ENCODE results near the gene GPC6.
"Not testable (repeated sequence)": the region's sequence is repeated elsewhere in the genome, so short reads cannot be mapped to it uniquely, and the experiment has no call there.

Gene GPC6

DNA sequence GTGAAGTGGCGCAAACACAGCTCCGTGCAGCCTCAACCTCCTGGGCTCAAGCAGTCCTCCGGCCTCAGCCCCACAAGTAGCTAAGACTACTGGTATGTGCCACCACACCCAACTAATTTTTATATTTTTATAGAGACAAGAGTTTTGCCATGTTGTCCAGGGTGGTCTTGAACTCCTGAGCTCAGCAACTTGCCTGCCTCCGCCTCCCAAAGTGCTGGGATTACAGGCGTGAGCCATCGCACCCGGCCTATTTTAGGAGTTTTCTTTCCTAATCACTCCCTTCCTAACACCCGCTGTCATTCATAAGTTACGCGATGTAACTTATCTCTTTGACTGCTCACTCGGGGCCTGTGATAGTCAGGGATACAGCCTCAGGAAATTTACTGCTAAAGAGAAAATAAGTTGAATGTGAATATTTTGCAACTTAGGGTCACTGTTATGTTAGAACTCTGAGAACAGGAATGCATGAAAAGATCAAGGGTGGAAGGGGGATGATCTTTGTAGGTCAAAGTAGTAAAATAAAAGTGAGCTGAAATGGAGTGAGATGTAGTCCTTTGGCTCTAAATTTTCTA is 1112.6 kb downstream of the GPC6 start:
- DNase-seq = no peak

DNA sequence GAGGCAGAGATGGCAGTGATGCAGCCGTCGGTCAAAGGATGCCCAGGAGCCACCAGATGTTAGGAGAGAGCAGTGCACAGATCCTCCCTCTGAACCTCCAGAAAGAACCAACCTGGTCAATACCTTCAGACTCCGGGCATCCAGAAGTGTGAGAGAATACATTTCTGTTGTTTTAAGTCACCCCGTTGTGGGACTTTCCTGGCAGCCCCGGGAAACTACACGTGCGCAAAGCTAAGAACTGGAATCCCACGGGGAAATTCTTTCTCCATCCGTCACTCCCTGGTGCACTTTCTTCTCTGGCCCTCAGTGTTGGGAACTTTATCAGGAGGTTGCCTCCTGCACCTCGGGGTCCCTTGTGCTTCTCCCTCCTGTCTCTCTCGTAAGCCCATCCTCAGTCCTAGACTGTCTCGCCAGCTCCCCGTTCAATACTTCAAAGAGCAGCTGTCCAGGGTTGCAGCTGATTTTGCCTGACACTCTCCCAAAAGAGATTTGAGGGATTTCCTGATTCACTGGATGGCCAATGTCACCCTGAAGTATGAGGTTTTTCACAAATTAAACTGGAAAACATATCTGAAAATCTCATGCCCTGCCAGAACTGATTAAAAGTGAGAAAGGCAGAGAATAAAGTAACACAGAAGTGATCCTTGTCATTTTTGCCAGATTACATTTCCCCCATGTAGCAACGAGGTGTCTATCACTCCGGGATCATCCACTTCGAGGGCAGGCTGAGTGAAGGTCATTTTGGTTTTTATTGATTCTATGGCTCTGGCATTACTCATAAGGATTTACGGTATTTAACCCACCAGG is 1116.0 kb downstream of the GPC6 start:
- no peak for DNase-seq

DNA sequence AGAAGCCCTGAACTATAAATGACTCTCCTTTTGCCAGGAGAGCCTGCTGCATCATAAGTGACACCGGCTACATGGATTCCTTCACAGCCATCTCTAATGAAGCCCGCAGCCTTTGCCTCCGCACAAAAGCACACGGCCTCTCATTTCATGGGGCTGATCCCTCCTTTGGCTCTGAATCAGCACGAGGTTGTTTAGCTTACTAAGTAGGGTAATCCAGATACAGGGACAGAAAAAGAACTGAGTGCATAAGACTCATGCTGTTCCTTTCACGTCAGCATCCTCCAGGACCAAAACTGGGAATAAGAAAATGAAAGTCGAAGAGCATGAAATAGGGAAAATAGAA is 1116.6 kb downstream of the GPC6 start:
- DNase-seq = no peak

DNA sequence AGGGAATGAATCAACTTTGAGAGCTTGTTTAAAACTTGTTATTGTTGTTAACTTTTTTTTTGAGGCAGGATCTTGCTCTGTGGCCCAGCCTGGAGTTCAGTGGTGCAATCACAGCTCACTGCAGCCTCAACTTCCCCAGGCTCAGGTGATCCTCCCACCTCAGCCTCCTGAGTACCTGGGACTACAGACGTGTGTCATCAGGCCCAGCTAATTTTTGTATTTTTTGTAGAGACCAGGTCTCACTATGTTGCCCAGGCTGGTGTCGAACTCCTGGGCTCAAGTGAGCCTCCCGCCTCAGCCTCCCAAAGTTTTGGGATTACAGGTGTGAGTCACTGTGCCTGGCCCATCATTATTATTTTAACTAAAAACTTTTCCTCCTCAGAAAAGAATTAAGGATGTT is 1117.1 kb downstream of the GPC6 start:
- DNase-seq = not testable (repeated sequence)

DNA sequence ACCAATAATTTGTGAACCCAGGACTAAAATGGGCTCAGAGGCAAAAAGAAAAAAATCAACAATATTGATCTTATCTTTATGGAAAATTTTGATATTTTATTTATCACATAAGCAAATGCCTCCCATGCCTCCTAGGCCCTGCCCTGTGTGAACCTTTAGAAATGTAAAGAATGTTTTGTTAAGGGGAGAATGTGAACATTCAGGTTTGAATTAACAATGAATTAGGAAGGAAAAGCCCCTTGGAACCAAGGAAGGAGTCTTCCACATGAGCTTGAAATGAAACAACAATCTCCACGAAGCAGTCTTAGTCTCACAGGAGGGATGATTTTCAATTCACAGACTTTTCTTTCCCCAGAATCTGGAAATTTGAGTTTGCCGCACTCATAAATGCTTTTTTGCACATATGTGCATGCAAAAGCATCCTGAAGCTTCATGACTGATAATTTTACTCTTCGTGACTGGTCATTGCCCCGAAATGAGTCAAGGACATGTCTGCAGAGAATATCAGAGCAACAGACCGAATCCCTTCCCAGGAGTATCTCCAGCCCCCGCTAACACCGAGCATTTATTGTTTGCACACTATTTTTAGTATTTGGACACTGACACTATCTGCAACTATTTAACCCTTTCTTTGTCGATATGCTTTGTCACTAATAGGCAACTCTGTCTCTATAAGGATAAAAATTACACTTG is 1117.7 kb downstream of the GPC6 start:
- no peak for DNase-seq

DNA sequence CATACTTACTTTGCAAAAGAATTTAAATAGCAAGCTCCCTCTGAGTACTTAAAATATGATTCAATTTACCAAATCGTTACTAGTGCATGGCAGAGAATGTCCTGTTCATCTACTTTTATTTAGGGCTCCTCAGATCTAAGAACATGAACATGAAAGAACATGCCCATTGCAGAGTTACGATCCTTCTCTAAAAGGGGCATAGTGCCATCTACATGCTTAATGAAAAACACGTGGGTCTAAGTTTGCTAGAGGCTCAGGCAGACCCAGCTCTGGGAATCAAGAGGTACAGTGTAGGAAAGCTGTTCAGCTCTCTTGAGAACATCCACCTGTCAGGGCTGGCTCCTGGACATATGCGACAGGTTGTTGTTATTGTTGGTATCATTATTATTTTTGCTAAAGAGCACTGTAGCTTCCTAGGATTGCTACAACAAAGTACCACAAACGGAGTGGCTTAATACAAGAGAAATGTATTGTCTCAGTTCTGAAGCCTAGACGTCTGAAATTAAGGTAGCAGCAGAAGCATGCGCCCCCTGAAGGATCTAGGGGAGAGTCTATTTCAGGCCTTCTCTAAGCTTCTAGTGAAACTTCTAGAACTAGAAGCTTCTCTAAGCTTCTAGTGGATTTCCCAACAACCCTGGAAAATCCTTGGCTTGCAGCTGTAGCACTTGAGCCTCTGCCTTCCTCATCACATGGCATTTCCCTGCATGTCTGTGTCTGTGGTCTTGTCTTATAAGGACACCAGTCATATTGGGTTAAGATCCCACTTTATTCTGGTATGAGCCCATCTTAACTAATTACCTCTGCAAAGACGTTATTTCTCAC is 1119.0 kb downstream of the GPC6 start:
- DNase-seq = peak in 2 of 5 experiments; percentile 4 to 77

DNA sequence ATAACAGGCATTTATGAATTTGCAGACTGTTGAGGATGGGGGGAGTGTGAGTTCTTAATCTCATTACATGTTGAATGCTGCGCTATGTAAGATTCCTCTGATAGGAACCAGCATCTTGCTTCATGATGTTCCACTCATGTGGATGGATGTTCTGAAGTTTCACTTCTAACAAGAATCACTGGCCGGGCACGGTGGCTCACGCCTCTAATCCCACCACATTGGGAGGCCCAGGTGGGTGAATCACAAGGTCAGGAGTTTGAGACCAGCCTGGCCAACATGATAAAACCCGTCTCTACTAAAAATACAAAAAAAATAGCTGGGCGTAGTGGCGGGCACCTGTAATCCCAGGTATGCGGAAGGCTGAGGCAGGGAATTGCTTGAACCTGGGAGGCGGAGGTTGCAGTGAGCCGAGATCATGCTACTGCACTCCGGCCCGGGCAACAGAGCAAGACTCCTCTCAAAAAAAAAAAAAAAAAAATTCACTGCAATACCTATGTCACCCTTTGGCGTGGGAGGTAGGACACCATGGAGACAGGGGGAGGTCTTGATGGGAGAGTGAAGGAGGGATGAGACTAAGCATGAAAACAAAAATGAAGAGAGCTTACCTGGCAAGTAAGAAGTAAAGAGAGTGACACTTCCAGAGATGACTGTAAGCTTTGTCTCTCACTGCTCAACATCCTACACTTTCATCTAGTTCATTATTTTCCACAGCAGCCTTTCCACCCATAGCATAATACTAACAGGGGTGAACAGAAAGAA is 1119.8 kb downstream of the GPC6 start:
- no peak for DNase-seq

DNA sequence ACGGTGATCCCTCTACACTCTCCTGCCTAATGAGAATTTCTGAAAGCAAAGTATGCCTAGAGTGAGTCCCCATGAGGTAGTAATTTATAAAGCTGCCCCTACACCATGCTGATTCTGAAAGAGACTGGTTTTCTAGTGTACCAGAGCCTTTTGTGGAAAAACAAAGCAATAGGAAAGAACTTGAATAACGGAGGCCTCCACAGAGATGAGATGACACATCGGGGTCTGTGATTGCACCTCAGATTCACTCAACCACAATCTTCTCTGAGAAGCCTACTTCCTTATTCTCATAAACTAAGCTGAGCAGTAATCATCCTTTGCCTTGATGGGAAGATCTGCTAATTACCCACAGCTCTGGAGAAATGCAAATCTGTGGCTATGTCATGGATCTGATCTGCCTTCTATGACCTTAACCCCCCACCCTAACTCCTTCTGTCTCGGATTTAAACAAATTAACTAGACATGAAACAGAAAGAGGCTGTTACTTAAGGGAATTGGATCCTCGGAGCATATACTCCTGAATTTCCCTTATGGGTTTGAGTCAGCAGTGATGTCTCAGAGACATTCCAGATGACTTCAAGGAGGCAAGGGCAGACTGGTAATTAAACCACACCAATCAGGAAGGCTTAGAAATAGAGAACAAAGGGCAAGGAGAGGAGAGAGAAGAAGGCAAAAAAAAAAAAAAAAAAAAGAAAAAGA is 1124.8 kb downstream of the GPC6 start:
- peak in 1 of 5 experiments; percentile 53 for DNase-seq

DNA sequence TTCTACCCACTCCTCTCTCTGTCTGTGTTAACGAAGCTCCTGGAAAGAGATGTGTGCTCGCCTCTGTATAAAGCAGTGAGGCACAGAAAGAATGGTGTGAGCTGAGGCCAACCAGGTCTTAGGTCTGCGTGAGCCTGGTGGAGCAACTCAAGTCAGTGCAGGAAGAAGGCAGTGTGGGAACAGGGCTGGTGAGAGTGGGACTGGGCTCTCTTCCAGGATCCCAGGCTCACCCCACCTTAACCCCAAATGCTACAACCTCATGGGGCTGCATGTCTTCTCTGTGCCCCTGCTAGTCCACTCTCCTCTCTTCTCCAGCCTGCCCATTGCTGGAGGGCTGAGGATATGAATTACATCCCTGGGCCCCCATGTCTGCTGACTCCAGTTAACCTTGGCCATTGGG is 1125.5 kb downstream of the GPC6 start:
- DNase-seq = no peak

DNA sequence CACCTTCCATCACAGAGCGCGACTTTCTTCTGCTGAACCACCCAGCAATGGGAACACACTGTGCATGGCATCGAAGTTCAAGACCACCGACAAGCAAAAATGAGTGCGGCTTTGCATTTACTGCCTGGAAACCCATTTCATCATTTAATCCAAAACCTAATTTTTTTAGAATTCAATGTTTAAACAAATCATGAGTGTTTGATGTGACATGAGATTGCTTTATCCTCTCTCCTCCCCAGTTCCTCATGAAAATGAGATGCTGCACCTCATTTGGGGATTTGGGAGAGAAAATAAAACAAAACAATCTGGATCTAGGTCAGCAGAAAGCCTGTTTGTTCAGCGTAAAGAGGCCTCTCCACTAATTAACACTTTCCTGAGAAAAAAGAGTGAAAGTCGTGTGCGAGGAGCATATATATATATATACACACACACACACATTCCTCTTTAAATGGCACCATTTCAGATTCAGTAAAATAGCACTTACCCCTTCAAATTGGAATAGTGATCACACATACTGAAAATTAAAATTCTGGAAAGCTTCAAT is 1126.6 kb downstream of the GPC6 start:
- no peak for DNase-seq

DNA sequence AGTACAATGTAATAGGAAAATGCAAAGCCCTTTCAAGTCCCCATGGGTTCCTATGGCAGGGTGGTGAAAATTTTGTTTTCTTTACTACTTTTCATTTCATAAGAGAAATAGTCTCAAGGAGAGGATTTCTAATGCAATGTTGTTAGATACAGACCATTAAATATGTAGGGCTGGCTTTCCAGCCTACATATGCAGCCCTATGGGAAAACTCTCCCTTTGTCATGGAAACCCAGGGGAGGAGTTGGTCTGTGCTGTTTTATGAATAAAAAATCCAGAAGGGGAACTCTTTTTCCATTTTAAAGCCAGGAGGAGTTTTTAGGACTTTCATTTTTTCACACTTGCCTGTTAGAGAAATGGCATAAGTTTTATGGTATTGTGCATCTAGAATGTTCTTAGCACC is 1133.3 kb downstream of the GPC6 start:
- DNase-seq = no peak

DNA sequence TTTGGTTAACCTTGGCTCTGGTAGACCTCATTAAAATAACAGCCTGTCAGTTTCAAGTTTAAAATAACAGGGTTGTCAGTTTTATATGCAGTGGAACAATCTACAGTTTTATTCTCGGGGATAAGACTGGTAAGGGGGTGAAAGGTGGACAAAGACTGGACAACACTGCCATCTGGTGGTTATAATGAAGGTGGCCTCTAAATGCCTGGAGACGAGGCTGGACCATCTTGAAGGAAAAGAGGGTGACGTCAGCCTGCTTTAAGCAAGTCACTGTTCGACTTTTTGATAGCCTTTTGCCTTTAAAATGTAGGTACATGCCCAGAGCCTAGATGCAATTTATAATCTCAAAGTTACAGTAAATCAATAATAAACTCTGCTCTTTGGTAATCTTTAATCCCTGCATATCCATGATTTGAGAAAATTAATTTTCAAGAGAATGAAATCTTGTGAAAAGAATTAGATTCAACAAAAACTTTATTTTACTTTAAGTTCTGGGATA is 1135.9 kb downstream of the GPC6 start:
- peak in 4 of 5 experiments; percentile 21 to 84 (median 36) for DNase-seq

DNA sequence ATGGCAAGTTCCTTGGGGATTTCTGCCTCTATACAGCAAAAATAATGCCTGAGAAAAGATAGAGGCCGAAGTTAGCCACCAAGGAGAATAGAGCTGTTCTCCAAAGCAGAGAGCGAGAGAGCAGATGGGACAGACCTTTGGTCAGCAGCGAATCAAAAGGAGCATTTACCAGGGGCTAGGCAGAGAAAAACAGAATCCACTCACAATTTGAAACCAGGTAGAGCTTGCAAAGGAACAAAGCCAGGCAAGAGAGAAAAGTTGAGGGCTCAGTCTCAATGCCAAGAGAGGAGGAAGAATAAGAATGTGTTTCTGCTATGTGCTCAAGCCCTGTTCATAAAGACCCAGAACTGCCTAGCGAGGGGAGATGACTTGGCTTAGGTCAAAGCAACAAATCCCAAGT is 1140.1 kb downstream of the GPC6 start:
- no peak for DNase-seq

DNA sequence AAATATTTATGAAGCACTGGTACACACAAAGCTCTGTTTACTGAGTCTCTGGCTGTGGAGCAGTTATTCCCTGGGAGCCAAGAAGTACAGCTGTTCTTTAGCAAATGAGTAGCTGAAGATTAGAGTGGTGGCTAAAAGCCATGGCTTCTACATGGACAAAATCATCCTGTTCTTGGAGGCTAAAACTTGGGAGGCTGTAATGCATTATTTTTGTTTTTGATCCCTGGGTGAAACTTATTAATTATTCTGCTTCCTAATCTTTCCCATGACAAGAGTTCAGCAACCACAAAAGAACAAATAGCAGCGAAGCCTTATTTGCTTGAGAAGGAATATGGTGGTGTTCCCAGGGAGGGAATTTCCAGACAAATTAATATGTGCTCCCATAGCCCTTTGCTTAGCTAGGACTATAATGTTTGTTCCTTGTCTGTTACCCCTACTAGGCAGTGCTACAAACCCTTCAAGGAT is 1143.4 kb downstream of the GPC6 start:
- no peak for DNase-seq

DNA sequence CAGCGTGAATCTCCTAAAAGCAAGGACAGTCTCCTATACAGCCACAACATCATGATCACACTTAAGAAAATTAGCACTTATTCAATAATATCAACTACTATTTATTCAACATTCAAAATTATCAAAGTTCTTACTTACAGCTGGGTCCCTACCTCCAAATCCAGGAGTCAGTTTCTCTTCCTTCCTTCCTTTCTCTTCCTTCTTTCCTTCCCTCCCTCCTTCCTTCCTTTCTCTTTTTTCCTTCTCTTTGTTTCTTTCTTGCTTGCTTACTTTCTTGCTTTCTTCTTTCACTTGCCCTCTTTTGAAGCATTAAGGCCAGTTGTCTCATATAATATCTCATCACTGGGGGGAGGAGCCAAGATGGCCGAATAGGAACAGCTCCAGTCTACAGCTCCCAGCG is 1145.2 kb downstream of the GPC6 start:
- no peak for DNase-seq

DNA sequence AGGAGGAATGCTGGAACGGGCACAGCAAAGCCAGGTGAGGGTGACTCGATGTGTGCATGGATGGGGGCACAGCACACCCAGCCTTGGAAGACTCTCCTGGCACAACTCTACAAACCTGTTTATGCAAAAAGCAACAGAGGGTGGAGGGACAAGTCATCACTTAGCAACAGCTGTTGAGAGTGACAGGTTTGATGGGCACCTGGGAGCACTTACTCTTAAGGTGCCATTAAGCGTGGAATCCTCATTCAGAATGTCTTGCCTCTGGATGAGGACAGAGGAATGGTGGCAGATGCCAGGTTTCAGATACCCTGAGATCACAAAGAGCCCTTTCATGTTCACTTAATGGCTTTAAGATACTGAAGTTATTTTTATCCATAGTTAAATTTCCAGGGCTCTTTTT is 1155.9 kb downstream of the GPC6 start:
- DNase-seq = no peak

DNA sequence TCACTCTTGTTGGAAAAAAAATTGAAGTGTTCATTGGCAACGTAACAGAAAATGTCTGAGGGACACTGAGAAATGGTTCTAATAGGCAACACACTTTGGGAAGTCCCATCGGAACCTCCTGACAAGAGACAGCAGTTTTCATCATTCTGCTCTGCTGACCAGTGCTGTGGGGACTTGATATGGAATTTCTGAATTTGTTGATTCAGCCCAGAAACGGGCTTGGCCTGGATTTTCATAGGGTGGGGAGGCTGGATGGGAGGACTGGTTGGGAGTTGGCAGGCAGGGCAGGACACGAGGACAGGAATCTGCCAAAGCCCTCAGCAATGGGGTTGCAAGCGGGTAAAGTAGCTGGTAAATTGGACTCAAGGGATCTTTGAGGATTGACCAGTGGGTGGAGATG is 1156.4 kb downstream of the GPC6 start:
- no peak for DNase-seq

DNA sequence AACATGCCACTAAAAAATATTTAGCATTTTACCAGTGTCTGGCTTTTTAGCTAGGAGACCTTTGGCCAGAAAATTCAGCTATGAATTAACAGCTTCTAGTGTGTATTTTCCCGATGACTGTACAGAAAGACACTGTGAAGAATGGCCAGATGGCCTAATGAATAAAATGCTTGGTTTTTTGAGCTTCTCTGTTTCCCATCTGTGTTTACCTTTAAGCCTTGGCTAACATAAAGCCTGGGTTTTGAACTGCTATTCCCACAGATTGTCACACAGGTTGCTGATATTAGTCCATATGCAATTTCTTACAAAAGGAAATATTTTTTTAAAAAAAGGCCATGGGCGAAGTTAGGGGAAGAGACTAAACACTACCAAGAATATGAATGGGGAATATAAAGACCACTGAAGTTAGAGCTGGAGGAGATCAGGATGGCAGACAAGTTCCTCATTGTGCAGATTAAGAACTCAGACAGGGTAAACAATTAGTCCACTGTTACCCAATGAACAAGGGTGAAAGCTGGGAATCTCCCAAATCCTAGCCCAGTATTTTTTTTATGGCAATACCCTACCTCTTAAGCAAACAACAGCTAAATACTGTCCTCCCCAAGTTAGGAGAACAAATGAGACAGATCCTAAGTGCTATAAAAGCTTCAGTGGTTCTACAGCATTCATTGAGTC is 1157.8 kb downstream of the GPC6 start:
- no peak for DNase-seq

DNA sequence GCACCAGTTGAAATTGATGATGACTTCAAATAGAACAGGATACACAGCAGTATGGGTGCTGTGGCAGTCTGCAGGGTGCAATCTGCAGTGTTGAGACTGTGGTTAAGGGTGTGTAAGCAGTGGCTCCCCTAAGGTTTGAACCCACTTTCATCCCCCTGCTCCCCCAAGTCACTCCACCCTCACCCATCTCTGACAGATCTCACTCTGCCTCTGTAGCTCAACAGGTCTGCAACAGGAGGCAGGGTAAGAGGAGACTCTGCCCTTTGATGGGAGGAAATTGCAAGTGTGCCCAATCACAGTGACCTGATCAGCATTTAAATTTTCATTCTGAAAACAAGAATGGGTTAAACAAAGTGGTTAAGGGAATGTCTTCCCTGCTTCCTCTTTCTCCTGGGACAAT is 1160.4 kb downstream of the GPC6 start:
- no peak for DNase-seq

DNA sequence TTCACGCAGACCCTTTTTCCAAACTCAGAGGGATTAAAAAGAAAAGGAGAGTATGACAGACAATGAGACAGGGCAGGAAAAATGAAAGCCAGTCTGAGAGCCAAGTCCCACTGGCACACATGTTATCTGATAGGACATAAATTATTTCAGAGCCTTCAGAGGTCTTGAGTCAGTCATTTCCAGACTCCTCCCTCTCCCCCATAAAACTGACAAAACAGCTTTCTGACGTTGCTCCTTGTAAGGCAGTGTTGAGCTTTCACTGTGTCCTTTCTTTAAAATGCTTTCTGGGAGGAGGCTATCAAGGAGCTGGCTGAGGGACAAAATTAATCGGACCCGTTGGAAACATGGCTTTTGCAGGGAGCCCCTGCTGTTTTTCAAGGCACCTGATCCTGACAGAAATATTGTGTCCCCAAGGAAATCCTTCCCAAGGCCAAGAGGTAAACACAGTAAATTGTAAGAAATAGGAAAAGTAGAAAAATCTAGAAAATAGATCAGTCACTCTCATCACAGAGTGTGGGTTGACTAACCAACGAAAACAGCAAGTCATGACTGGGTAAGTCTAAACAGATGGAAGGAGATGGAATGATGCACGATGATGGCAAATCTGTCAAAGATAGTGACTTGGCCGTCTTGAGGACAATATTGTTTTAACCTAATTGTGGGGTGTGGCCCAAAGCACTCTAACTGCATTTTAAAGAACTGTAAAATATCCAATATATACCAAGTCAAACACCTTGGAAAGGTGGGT is 1163.2 kb downstream of the GPC6 start:
- DNase-seq = no peak
